ENCODE results near the gene TC2N. TPM values are rescaled to one million over a fixed set of nuclear protein-coding genes. Genes with fewer than 3 reads are reported as not detected.

The TC2N gene
- polyA plus RNA-seq, 1 experiment: 0.10 TPM

DNA sequence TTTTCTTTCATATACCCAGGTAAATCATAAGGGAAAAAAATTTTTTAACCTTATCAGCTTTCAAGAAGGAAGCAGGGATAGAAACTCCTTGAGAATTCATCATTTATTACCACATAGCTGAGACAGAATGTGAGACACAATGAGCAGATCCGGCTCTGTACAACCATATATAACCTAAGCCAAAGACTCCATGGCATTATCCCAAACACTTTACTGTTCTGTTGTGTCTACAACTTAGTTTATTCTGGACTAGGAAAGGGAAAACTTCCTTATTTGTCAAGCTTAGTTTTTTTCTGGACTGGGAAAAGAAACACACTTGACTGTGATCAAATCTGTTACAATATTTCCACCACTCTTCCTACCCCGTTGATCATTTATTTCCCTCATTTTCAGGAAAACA lies 97.2 kb downstream of the TC2N start:
- CTCF ChIA-PET: no interaction called here

DNA sequence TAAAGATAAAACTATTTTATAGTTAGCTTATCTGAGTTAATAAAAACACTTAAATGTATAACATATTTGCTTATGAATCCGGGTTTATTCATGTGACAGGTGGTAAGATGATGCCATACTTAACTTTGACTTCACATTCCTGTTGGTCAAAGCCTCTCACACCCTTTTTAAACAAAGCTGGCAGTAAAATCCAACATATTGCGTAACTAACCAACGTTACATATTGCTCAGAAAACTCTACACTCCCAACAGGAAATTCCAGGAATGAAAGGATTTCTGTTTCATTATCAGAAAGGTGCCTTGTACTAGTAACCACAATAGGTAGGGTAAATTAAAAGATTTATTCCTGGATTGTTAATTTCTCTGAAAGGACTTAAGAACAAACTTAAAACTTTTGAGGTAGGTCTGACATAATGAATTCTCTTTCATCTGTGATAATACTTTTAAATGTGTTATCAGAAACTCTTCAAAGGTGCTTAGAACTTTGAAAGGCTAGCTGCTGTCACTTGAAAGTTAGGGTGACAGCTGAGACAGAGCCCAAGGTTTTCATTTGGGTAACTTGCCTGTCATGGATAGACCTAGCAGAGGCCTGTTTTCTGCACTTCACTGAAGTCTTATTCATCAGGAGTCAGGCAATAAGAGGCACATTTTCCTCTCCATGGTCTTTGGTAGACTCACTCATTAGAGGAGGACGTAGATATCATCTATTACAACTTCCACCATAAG lies 111.6 kb downstream of the TC2N start:
- POLR2A ChIA-PET: no interaction called here
- Histone ChIP-seq H3K9me3 (ENCODE audit: control insufficient read depth, insufficient read depth, low read length) (peaks cover 2% of the 10 kb centered on the region; the same call in 1 of the 2 replicates), H3K27ac (ENCODE audit: low read depth, low read length) (no peak overlapping the region), H3K4me3 (ENCODE audit: low read depth, low read length) (no peak overlapping the region), H3K27me3 (ENCODE audit: control insufficient read depth, insufficient read depth, low read length) (no peaks in the 10 kb centered on the region)
- TF ChIP-seq, protein P1, sequence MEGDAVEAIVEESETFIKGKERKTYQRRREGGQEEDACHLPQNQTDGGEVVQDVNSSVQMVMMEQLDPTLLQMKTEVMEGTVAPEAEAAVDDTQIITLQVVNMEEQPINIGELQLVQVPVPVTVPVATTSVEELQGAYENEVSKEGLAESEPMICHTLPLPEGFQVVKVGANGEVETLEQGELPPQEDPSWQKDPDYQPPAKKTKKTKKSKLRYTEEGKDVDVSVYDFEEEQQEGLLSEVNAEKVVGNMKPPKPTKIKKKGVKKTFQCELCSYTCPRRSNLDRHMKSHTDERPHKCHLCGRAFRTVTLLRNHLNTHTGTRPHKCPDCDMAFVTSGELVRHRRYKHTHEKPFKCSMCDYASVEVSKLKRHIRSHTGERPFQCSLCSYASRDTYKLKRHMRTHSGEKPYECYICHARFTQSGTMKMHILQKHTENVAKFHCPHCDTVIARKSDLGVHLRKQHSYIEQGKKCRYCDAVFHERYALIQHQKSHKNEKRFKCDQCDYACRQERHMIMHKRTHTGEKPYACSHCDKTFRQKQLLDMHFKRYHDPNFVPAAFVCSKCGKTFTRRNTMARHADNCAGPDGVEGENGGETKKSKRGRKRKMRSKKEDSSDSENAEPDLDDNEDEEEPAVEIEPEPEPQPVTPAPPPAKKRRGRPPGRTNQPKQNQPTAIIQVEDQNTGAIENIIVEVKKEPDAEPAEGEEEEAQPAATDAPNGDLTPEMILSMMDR (IDR thresholded peaks at IDR 0.05; ENCODE audit: low read depth, low read length): no peak
- DNase-seq (ENCODE audit: low read depth, low spot score): no peak
- CTCF ChIA-PET: no interaction called here

More for the DNA sequence above, 97.2 kb downstream of the TC2N start:
- POLR2A ChIA-PET: no interaction called here
- TF ChIP-seq, protein P1 (IDR thresholded peaks at IDR 0.05; ENCODE audit: low read depth, low read length): no peak
- Histone ChIP-seq H3K9me3 (ENCODE audit: control insufficient read depth, insufficient read depth, low read length) (no peaks in the 10 kb centered on the region), H3K4me3 (ENCODE audit: low read depth, low read length) (no peak overlapping the region), H3K27ac (ENCODE audit: low read depth, low read length) (no peak overlapping the region), H3K27me3 (ENCODE audit: control insufficient read depth, insufficient read depth, low read length) (no peaks in the 10 kb centered on the region)
- no peak for DNase-seq (ENCODE audit: low read depth, low spot score)

DNA sequence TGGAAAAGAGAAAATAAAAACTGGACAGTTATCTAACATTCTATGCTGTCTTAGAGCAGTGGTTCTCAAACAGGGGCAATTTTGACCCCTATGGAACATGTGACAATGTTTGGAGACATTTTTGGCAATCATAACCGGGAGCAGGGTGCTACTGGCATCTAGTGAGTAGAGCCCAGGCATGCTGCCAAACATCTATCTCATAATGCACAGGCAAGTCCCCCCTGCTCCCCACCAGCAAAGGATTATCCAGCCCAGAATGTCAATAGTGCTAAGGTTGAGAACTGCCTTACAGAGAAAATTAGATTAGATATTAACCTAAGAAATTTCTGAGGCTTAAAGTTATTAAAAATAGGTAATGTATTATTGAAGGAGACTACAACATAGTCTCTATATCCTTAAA lies 112.5 kb downstream of the TC2N start:
- no peak overlapping the region for H3K27ac ChIP-seq (ENCODE audit: low read depth, low read length)
- ChIA-PET CTCF (no interaction called here), POLR2A (no interaction called here)
- H3K9me3 ChIP-seq (ENCODE audit: control insufficient read depth, insufficient read depth, low read length): no peaks in the 10 kb centered on the region
- TF ChIP-seq, protein P1 (IDR thresholded peaks at IDR 0.05; ENCODE audit: low read depth, low read length): no peak
- H3K4me3 ChIP-seq (ENCODE audit: low read depth, low read length): no peak overlapping the region
- H3K27me3 ChIP-seq (ENCODE audit: control insufficient read depth, insufficient read depth, low read length): no peaks in the 10 kb centered on the region
- no peak for DNase-seq (ENCODE audit: low read depth, low spot score)

DNA sequence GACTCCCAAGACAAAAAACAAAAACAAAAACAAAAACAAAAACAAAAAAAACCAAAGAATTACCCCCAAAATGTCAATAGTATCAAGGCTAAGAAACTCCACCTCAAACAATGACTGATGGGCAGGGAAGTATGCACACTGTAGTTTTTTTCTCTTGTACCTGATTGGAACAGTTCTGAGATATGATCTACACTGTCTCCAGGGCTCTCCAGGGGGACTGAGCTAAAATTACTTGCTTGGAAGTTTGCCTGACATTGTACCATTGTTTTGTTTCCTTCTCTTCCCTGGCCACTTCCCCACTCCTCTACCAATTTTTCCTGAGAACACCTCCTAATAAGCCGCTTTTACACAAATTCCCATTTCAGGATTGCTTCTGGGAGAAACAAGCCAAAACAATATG lies 113.2 kb downstream of the TC2N start:
- H3K9me3 ChIP-seq (ENCODE audit: control insufficient read depth, insufficient read depth, low read length): no peaks in the 10 kb centered on the region
- no peak for DNase-seq (ENCODE audit: low read depth, low spot score)
- no peak overlapping the region for H3K4me3 ChIP-seq (ENCODE audit: low read depth, low read length)
- no peak overlapping the region for H3K27ac ChIP-seq (ENCODE audit: low read depth, low read length)
- POLR2A ChIA-PET: no interaction called here
- H3K27me3 ChIP-seq (ENCODE audit: control insufficient read depth, insufficient read depth, low read length): no peaks in the 10 kb centered on the region
- TF ChIP-seq, protein P1 (IDR thresholded peaks at IDR 0.05; ENCODE audit: low read depth, low read length): no peak
- CTCF ChIA-PET: no interaction called here

DNA sequence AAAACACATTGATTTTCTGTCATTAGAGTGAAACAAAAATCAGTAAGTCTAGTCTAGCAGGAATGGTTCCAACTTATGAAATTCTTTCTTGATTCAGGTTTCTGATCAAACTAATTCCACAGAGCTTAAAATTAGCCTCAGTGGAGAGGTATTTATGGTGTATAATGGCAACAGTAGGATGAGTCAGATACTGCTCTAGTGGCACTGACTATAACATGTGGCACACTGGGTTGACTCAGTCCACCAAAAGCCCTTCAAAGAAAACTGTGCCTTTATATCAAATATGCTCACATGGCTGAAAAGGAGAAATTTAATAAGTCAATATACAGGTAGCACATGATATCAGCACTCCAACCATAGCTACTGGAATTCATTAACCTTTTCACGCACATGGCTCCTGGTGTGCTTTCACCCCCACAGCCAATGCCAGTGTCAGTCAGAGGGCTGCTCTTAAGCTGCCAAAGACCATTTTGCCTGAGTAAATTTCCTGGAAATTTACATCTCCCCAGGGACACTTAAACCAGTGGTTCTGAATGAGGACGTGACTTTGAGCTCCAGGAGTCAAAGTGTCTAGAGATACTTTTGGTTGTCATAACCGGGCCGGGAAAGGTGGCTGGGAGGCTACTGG lies 113.7 kb downstream of the TC2N start:
- H3K9me3 ChIP-seq (ENCODE audit: control insufficient read depth, insufficient read depth, low read length): no peaks in the 10 kb centered on the region
- POLR2A ChIA-PET: no interaction called here
- no peaks in the 10 kb centered on the region for H3K27me3 ChIP-seq (ENCODE audit: control insufficient read depth, insufficient read depth, low read length)
- H3K27ac ChIP-seq (ENCODE audit: low read depth, low read length): no peak overlapping the region
- TF ChIP-seq, protein P1 (IDR thresholded peaks at IDR 0.05; ENCODE audit: low read depth, low read length): no peak
- no peak for DNase-seq (ENCODE audit: low read depth, low spot score)
- no peak overlapping the region for H3K4me3 ChIP-seq (ENCODE audit: low read depth, low read length)
- CTCF ChIA-PET: no interaction called here

Data from AG04450 (cell line).